IMR-90 (cell line): ENCODE results near the gene KIF6. TPM values are rescaled to one million over a fixed set of nuclear protein-coding genes. Genes with fewer than 3 reads are reported as not detected.

Experiments used
- ATAC-seq: fragments of 200-7000 bp; cut with Tn5 transposase; 2 replicates; pipeline ENCODE4 v1.9.1; 2020; ENCODE audit warnings: low read depth, mild to moderate bottlenecking, moderate library complexity
- BruUV-seq: library from RNA; stranded (reverse); fragments of 400-500 nt; replicated peaks from 2 replicates; lab custom pipeline; 2021; lab: Mats Ljungman, UMichigan
- CTCF ChIA-PET: fragments of 300-600 bp; formaldehyde crosslinking; extraction: SDS; loops from one replicate; lab custom pipeline; 2021; ENCODE audit warnings: antibody characterized with exemption; lab: Yijun Ruan, JAX
- POLR2A ChIA-PET: fragments of 300-600 bp; sonication (Branson Sonifier 250); formaldehyde crosslinking; loops from one replicate; lab custom pipeline; 2022; ENCODE audit warnings: antibody characterized with exemption; ENCODE audit not compliant: unreplicated experiment; lab: Charles Lee
- DNase-seq: peaks from one replicate; pipeline ENCODE4 v3.0.0; 2013
- H2AFZ ChIP-seq: replicated peaks from 2 replicates; pipeline ENCODE3; 2013; ENCODE audit warnings: low read length, mild to moderate bottlenecking; ENCODE audit not compliant: poor library complexity
- H2AK5ac ChIP-seq: 2 replicates; pipeline ENCODE4 v1.6.1; 2013; ENCODE audit warnings: low read depth, low read length, inconsistent platforms
- H2AK9ac ChIP-seq: replicated peaks from 2 replicates; pipeline ENCODE3; 2013; ENCODE audit warnings: mild to moderate bottlenecking, low read depth, low read length, moderate library complexity; ENCODE audit not compliant: poor library complexity
- H2BK120ac ChIP-seq: 2 replicates; pipeline ENCODE4 v1.6.1; 2013; ENCODE audit warnings: low read depth, low read length, inconsistent platforms
- H2BK15ac ChIP-seq: 3 replicates; pipeline ENCODE4 v1.6.1; 2013; ENCODE audit warnings: low read depth, low read length, inconsistent platforms
- H2BK20ac ChIP-seq: 2 replicates; pipeline ENCODE4 v1.6.1; 2013; ENCODE audit warnings: low read depth, mild to moderate bottlenecking, inconsistent platforms, low read length, moderate library complexity
- H2BK5ac ChIP-seq: 2 replicates; pipeline ENCODE4 v1.6.1; 2013; ENCODE audit warnings: mild to moderate bottlenecking, low read depth, low read length, inconsistent platforms; ENCODE audit not compliant: poor library complexity, severe bottlenecking
- H3K14ac ChIP-seq: replicated peaks from 2 replicates; pipeline ENCODE4 v1.6.1; 2013; ENCODE audit warnings: low read depth, low read length, inconsistent platforms
- H3K18ac ChIP-seq: 2 replicates; pipeline ENCODE4 v1.6.1; 2013; ENCODE audit warnings: low read depth, low read length, control low read depth
- H3K23ac ChIP-seq: 2 replicates; pipeline ENCODE4 v1.6.1; 2013; ENCODE audit warnings: low read depth, low read length, inconsistent platforms
- H3K27ac ChIP-seq: 2 replicates; pipeline ENCODE4 v1.5.1; 2013; ENCODE audit warnings: mild to moderate bottlenecking, control low read depth, low read length; ENCODE audit not compliant: insufficient read depth
- H3K27me3 ChIP-seq: 2 replicates; pipeline ENCODE4 v1.6.1; 2013; ENCODE audit warnings: low read length; ENCODE audit not compliant: control insufficient read depth, insufficient read depth
- H3K36me3 ChIP-seq: 2 replicates; pipeline ENCODE4 v1.6.1; 2013; ENCODE audit warnings: low read length, mixed read lengths; ENCODE audit not compliant: control insufficient read depth, insufficient read depth
- H3K4ac ChIP-seq: 2 replicates; pipeline ENCODE4 v1.6.1; 2013; ENCODE audit warnings: low read depth, low read length, inconsistent platforms
- H3K4me1 ChIP-seq: 2 replicates; pipeline ENCODE4 v1.6.1; 2013; ENCODE audit warnings: low read length, mixed read lengths; ENCODE audit not compliant: control insufficient read depth, insufficient read depth
- H3K4me2 ChIP-seq: 2 replicates; pipeline ENCODE4 v1.6.1; 2013; ENCODE audit warnings: low read depth, mild to moderate bottlenecking, control low read depth, low read length, moderate library complexity
- H3K4me3 ChIP-seq: 2 replicates; pipeline ENCODE4 v1.5.1; 2013; ENCODE audit warnings: low read depth, mild to moderate bottlenecking, control low read depth, low read length, moderate library complexity; ENCODE audit not compliant: insufficient read depth
- H3K56ac ChIP-seq: 2 replicates; pipeline ENCODE4 v1.6.1; 2013; ENCODE audit warnings: low read length, inconsistent platforms; ENCODE audit not compliant: insufficient read depth; ENCODE audit errors: extremely low read depth
- H3K79me1 ChIP-seq, 2 experiments: 2 replicates each; pipeline ENCODE4 v1.6.1; 2013; ENCODE audit warnings: low read length in 2 of 2, inconsistent platforms in 1 of 2, low read depth in 1 of 2
- H3K9ac ChIP-seq: 2 replicates; pipeline ENCODE4 v1.6.1; 2013; ENCODE audit warnings: low read depth, low read length, control low read depth
- H3K9me1 ChIP-seq: 2 replicates; pipeline ENCODE4 v1.6.1; 2013; ENCODE audit warnings: low read length, inconsistent platforms; ENCODE audit not compliant: insufficient read depth
- H3K9me3 ChIP-seq: 2 replicates; pipeline ENCODE4 v1.6.1; 2013; ENCODE audit warnings: low read length; ENCODE audit not compliant: control insufficient read depth, insufficient read depth
- H4K20me1 ChIP-seq: 2 replicates; pipeline ENCODE4 v1.6.1; 2013; ENCODE audit warnings: low read length, inconsistent platforms; ENCODE audit not compliant: insufficient read depth
- H4K5ac ChIP-seq: 2 replicates; pipeline ENCODE4 v1.6.1; 2013; ENCODE audit warnings: mild to moderate bottlenecking, low read depth, low read length, control low read depth
- H4K8ac ChIP-seq, 2 experiments: 2 replicates each; pipeline ENCODE4 v1.6.1; 2013; ENCODE audit warnings: low read depth in 2 of 2, low read length in 2 of 2, control low read depth in 1 of 2, inconsistent platforms in 1 of 2
- H4K91ac ChIP-seq: 2 replicates; pipeline ENCODE4 v1.6.1; 2013; ENCODE audit warnings: low read depth, low read length, inconsistent platforms; ENCODE audit not compliant: insufficient read depth
- BHLHE40 ChIP-seq: fragments of 150-350 bp; IDR thresholded peaks from 2 replicates; pipeline ENCODE4 v1.6.1; 2016; ENCODE audit warnings: mild to moderate bottlenecking, low read depth, low read length
- CEBPB ChIP-seq: IDR thresholded peaks from 2 replicates; pipeline ENCODE4 v1.6.1; 2012; ENCODE audit warnings: low read depth, low read length, improper control_type of control experiment
- CHD1 ChIP-seq: IDR thresholded peaks from 2 replicates; pipeline ENCODE4 v1.6.1; 2012; ENCODE audit warnings: low read depth, low read length, improper control_type of control experiment
- ELK1 ChIP-seq: fragments of 150-350 bp; IDR thresholded peaks from 2 replicates; pipeline ENCODE4 v1.6.1; 2016; ENCODE audit warnings: low read depth, mild to moderate bottlenecking, low read length, moderate library complexity, borderline replicate concordance
- MAFK ChIP-seq: IDR thresholded peaks from 2 replicates; pipeline ENCODE4 v1.6.1; 2012; ENCODE audit warnings: low read depth, low read length, improper control_type of control experiment
- MAZ ChIP-seq: IDR thresholded peaks from 2 replicates; pipeline ENCODE4 v1.6.1; 2012; ENCODE audit warnings: low read depth, mild to moderate bottlenecking, low read length, improper control_type of control experiment, moderate library complexity, borderline replicate concordance
- MXI1 ChIP-seq: IDR thresholded peaks from 2 replicates; pipeline ENCODE4 v1.6.1; 2012; ENCODE audit warnings: low read depth, mild to moderate bottlenecking, low read length, moderate library complexity, borderline replicate concordance
- NFE2L2 ChIP-seq: fragments of 150-350 bp; IDR thresholded peaks from 2 replicates; pipeline ENCODE4 v1.6.1; 2016; ENCODE audit warnings: low read depth, mild to moderate bottlenecking, low read length
- POLR2A ChIP-seq: IDR thresholded peaks from 2 replicates; pipeline ENCODE4 v1.6.1; 2012; ENCODE audit warnings: mild to moderate bottlenecking, low read depth, low read length
- SMC3 ChIP-seq: fragments of 150-350 bp; IDR thresholded peaks from 2 replicates; pipeline ENCODE4 v1.6.1; 2016; ENCODE audit warnings: low read depth, mild to moderate bottlenecking, antibody characterized with exemption, low read length, moderate library complexity
- USF2 ChIP-seq: fragments of 150-350 bp; IDR thresholded peaks from 2 replicates; pipeline ENCODE4 v1.6.1; 2017; ENCODE audit warnings: mild to moderate bottlenecking, antibody characterized with exemption, low read length, low read depth
- WGBS, 2 experiments: methylation state at CpG; one replicate each; pipeline versions ENCODE4 v1.1.5 to v1.1.7; 2013; ENCODE audit warnings: missing lambda C conversion rate in 2 of 2; ENCODE audit not compliant: insufficient read length in 1 of 2; ENCODE audit errors: extremely low coverage in 2 of 2; 5-methylcytosine and 5-hydroxymethylcytosine counted together
- dilution Hi-C: fragments of 300-500 bp; cut with HindIII; formaldehyde crosslinking; loops from one replicate; pipeline ENCODE4 v1.14.3; 2018; ENCODE audit warnings: low sequenced_read_pairs; ENCODE audit not compliant: unreplicated experiment
- in situ Hi-C: fragments of 300-500 bp; cut with MboI; formaldehyde crosslinking; loops from 3 replicates; pipeline ENCODE4 v1.14.3; 2019; ENCODE audit warnings: low sequenced_read_pairs, inconsistent platforms, mixed read lengths
- intact Hi-C: fragments of 100-400 bp; cut with micrococcal nuclease; formaldehyde crosslinking; loops from 2 replicates; pipeline ENCODE4 v1.10.0; 2022
- polyA plus RNA-seq, 3 experiments: library from polyadenylated mRNA; depleted of rRNA; stranded (reverse); fragments of >200 nt; gene quantifications; 2 replicates each; pipeline ENCODE4 v1.2.3, GENCODE V29; 2012; ENCODE audit warnings: low replicate concordance in 1 of 3
- total RNA-seq: library from RNA; depleted of rRNA; stranded (reverse); fragments of >200 nt; gene quantifications from 2 replicates; pipeline ENCODE4 v1.2.3, GENCODE V29; 2012
- TF ChIP-seq, protein P1 (sequence below): conservative IDR thresholded peaks from 2 replicates; pipeline ENCODE4 v1.5.1; 2012; ENCODE audit warnings: mild to moderate bottlenecking, low read depth, low read length, improper control_type of control experiment

Gene KIF6
- total and polyA plus RNA-seq, 2 of the 4 experiments (the other 2 are of a cell fraction), result under 0.01 to 0.10 TPM

DNA sequence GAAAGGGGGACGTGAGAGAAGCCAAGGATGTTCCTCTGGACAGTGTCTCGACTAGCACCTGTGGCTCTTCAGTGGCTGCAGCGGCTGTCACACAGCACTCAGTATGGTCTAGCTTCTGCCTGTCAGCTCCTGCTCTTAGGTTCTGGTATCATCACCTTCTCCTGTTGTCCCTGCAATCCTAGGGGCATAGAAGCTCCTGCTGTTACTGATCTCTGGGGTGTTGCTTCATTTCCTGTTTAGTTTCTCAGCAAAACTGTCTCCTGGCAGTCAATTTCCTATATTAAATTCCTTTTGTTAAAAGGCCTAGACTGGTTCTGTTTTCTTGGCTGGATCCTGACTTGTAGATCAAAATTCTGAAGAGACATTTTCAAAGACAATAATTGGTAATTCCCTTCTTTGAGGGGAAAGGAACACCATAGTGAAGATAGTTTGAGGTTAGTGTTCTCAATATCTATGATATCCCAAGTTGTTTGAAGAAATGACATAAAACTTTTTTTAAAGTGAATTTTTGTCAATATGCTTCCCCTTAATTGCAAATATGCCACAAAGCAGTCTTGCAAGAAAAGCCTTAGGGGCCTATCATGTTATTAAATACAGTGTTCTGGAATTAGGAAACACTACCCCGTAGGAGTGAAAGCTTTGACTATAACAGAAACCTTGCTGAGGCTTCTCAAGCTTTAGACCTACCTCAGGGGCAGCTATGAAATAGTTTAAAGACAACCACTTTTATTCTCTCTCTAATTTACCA lies 148.5 kb downstream of the KIF6 start:
- Histone ChIP-seq H3K27me3 (no peaks in the 10 kb centered on the region), H3K27ac (no peak overlapping the region), H3K4me3 (no peak overlapping the region), H4K5ac (no peak overlapping the region), H3K9me1 (no peaks in the 10 kb centered on the region), H2BK5ac (no peak overlapping the region), H2AFZ (no peak overlapping the region), H2AK5ac (no peak overlapping the region), H4K8ac (no peak overlapping the region), H4K91ac (no peak overlapping the region), H3K9ac (no peak overlapping the region), H3K79me1 (no peaks in the 10 kb centered on the region), H3K23ac (no peak overlapping the region), H4K20me1 (no peaks in the 10 kb centered on the region), H3K4me2 (no peak overlapping the region), H3K4ac (no peak overlapping the region), H3K14ac (no peak overlapping the region), H2BK120ac (no peak overlapping the region), H2BK15ac (no peak overlapping the region), H3K36me3 (no peaks in the 10 kb centered on the region), H2BK20ac (no peak overlapping the region), H3K9me3 (no peaks in the 10 kb centered on the region), H3K18ac (no peak overlapping the region), H3K4me1 (no peaks in the 10 kb centered on the region), H2AK9ac (no peak overlapping the region), H3K56ac (no peak overlapping the region)
- dilution Hi-C loops (no loop called here), in situ Hi-C loops (no loop called here), intact Hi-C loops (no loop called here)
- TF ChIP-seq, protein P1, sequence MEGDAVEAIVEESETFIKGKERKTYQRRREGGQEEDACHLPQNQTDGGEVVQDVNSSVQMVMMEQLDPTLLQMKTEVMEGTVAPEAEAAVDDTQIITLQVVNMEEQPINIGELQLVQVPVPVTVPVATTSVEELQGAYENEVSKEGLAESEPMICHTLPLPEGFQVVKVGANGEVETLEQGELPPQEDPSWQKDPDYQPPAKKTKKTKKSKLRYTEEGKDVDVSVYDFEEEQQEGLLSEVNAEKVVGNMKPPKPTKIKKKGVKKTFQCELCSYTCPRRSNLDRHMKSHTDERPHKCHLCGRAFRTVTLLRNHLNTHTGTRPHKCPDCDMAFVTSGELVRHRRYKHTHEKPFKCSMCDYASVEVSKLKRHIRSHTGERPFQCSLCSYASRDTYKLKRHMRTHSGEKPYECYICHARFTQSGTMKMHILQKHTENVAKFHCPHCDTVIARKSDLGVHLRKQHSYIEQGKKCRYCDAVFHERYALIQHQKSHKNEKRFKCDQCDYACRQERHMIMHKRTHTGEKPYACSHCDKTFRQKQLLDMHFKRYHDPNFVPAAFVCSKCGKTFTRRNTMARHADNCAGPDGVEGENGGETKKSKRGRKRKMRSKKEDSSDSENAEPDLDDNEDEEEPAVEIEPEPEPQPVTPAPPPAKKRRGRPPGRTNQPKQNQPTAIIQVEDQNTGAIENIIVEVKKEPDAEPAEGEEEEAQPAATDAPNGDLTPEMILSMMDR, result no peak
- no peak for TF ChIP-seq NFE2L2
- TF ChIP-seq MAZ, result no peak
- no peak for TF ChIP-seq USF2
- TF ChIP-seq ELK1, result no peak
- TF ChIP-seq CHD1, result no peak
- no peak for TF ChIP-seq MXI1
- no peak for TF ChIP-seq POLR2A
- no peak for TF ChIP-seq MAFK
- TF ChIP-seq CEBPB, result no peak
- TF ChIP-seq SMC3, result no peak
- no peak for TF ChIP-seq BHLHE40
- ATAC-seq (no peak), DNase-seq (no peak)
- ChIA-PET CTCF (no interaction called here), POLR2A (no interaction called here)
- BruUV-seq, result no TSS peak
- 85% methylated on average over 2 of the region's 4 CpGs; no CpG with 5 or more reads in 1 of the 2 experiments for WGBS, 2 experiments
